Esophagus muscularis mucosa (tissue), 4 donors: Measurements from ENCODE around the gene MTFMT. TPM values are rescaled to one million over a fixed set of nuclear protein-coding genes. Genes with fewer than 3 reads are reported as not detected.

Experiments
- DNase-seq: peaks from one replicate; pipeline ENCODE4 v3.0.0-alpha.2; 2017; ENCODE audit errors: extremely low spot score
- H3K27ac ChIP-seq, 4 donors: fragments of 200-600 bp; sonication (generic); replicated peaks in 1 of 4; 1 replicate in 3 of 4; 2 replicates in 1 of 4; pipeline ENCODE4 v1.5.1; 2016 to 2019; ENCODE audit warnings: mild to moderate bottlenecking in 1 of 4
- H3K27me3 ChIP-seq, 4 donors: fragments of 200-600 bp; sonication (generic); one replicate each; pipeline versions ENCODE4 v1.5.1 to v1.6.0; 2016 to 2019
- H3K36me3 ChIP-seq, 4 donors: fragments of 200-600 bp; sonication (generic); one replicate each; pipeline ENCODE4 v1.5.1; 2016 to 2019
- H3K4me1 ChIP-seq, 4 donors: fragments of 200-600 bp; sonication (generic); one replicate each; pipeline ENCODE4 v1.5.1; 2016 to 2019
- H3K4me3 ChIP-seq, 4 donors: fragments of 200-600 bp; sonication (generic); 1 replicate in 2 of 4; 2 replicates in 2 of 4; pipeline ENCODE4 v1.5.1; 2016 to 2019; ENCODE audit warnings: mild to moderate bottlenecking in 4 of 4, moderate library complexity in 1 of 4
- H3K9me3 ChIP-seq, 4 donors: fragments of 200-600 bp; sonication (generic); 1 replicate in 3 of 4; 2 replicates in 1 of 4; pipeline ENCODE4 v1.5.1; 2016 to 2019
- EP300 ChIP-seq: sonication (generic); formaldehyde crosslinking; IDR thresholded peaks from one replicate; pipeline ENCODE4 v1.6.1; 2017; ENCODE audit warnings: antibody characterized with exemption
- POLR2A ChIP-seq: fragments of 450-650 bp; IDR thresholded peaks from one replicate; pipeline ENCODE4 v1.6.1; 2017; ENCODE audit warnings: antibody characterized with exemption, moderate library complexity, mild to moderate bottlenecking, low read depth
- POLR2AphosphoS5 ChIP-seq, 2 donors: sonication (generic); formaldehyde crosslinking; IDR thresholded peaks; one replicate each; pipeline ENCODE4 v1.6.1; 2017; ENCODE audit warnings: antibody characterized with exemption in 2 of 2
- WGBS: methylation state at CpG from one replicate; pipeline ENCODE4 v1.1.5; 2018; 5-methylcytosine and 5-hydroxymethylcytosine counted together
- intact Hi-C: fragments of 100-400 bp; cut with DNase I; formaldehyde crosslinking; loops from one replicate; pipeline ENCODE4 v1.15.1; 2023
- total RNA-seq, 4 donors: library from RNA; depleted of rRNA; stranded (reverse); fragments of >200 nt; gene quantifications; one replicate each; pipeline versions ENCODE4 v1.1.0 to v1.2.1, GENCODE V29; 2016
- TF ChIP-seq, protein P1 (sequence below), 3 experiments: fragments of 200-600 bp in 2 of 3; fragments of 450-650 bp in 1 of 3; sonication (generic) in 2 of 3; IDR thresholded peaks; one replicate each; pipeline ENCODE4 v1.5.1; 2017 to 2019; ENCODE audit warnings: antibody characterized with exemption in 3 of 3, mild to moderate bottlenecking in 2 of 3, moderate library complexity in 1 of 3

Gene MTFMT
- total RNA-seq, 4 donors from 2014 or later, result 26.3 to 29.9 (median 29.4) TPM

DNA sequence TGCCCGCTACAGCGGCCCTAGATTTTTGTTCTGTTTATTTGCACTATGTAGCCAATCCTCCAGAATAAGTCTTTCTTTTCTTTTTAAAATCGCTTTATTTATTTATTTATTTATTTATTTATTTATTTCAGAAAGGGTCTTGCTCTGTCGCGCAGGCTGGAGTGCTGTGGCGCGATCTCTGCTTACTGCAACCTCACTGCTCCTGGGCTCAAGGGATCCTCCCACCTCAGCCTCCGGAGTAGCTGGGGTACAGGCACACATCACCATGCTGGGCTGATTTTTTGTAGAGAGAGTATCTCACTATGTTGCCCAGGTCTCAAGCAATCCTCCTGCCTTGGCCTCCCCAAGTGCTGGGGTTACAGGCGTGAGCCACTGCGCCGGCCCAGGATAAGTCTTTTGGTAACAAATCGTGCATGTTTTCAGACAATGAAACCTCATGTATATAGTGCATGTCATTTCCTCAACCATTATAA, 333 bp upstream of the MTFMT start:
- intact Hi-C loops, result loop anchor here (5.0 kb wide), 1 partner anchor 42 kb away; the partner anchor contains the start of gene SPG21

DNA sequence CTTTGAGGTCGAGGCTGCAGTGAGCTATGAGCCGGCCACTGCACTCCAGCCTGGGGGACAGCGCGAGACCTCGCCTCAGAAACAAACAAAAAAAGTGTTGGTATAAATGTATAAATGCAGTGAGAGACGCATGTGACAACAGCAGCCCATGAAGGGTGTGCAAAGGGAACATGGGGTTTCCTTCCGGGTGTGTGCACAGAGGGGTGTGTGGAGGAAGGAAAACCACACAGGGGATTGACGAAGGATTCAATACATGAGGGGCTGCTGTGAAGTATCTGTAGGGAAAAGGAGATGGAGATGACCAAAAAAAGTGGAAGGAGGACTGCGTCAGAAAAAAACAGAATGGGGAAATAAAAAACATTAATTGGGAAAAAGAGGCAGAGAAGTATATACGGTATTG, 1.1 kb downstream of the MTFMT start:
- DNase-seq, result no peak
- H3K4me1 ChIP-seq, result peaks cover 11 to 32% (median 23%) of the 10 kb centered on the region in 4 donors
- peak overlapping the region in 3 of 4 donors; percentile 75 to 89 (median 79) for H3K27ac ChIP-seq
- TF ChIP-seq POLR2A (no peak), POLR2AphosphoS5 (IDR thresholded peaks at IDR 0.05) (no peak), EP300 (no peak)
- TF ChIP-seq, protein P1, sequence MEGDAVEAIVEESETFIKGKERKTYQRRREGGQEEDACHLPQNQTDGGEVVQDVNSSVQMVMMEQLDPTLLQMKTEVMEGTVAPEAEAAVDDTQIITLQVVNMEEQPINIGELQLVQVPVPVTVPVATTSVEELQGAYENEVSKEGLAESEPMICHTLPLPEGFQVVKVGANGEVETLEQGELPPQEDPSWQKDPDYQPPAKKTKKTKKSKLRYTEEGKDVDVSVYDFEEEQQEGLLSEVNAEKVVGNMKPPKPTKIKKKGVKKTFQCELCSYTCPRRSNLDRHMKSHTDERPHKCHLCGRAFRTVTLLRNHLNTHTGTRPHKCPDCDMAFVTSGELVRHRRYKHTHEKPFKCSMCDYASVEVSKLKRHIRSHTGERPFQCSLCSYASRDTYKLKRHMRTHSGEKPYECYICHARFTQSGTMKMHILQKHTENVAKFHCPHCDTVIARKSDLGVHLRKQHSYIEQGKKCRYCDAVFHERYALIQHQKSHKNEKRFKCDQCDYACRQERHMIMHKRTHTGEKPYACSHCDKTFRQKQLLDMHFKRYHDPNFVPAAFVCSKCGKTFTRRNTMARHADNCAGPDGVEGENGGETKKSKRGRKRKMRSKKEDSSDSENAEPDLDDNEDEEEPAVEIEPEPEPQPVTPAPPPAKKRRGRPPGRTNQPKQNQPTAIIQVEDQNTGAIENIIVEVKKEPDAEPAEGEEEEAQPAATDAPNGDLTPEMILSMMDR (IDR thresholded peaks at IDR 0.05), result no peak
- 43% methylated on average over 10 of the region's 10 CpGs for WGBS
- no peaks in the 10 kb centered on the region for H3K9me3 ChIP-seq
- intact Hi-C loops, result loop anchor here (5.0 kb wide), 1 partner anchor 41 kb away; the partner anchor contains the start of gene SPG21
- peak overlapping the region; percentile 77 to 98 (median 89) for H3K4me3 ChIP-seq
- H3K36me3 ChIP-seq, result peaks cover 0 to 35% (median 31%) of the 10 kb centered on the region in 4 donors
- H3K27me3 ChIP-seq, result no peaks in the 10 kb centered on the region

More for the DNA sequence above, 333 bp upstream of the MTFMT start:
- peaks cover 0 to 21% (median 17%) of the 10 kb centered on the region in 4 donors for H3K36me3 ChIP-seq
- 56% methylated on average over 12 of the region's 12 CpGs for WGBS
- H3K9me3 ChIP-seq, result no peaks in the 10 kb centered on the region
- peak overlapping the region; percentile 14 to 89 (median 77) for H3K27ac ChIP-seq
- H3K4me3 ChIP-seq, result peak overlapping the region; percentile 77 to 98 (median 89)
- H3K27me3 ChIP-seq, result no peaks in the 10 kb centered on the region
- TF ChIP-seq POLR2AphosphoS5 (IDR thresholded peaks at IDR 0.05), result no peak
- TF ChIP-seq EP300, result no peak
- no peak for TF ChIP-seq POLR2A
- TF ChIP-seq, protein P1 (IDR thresholded peaks at IDR 0.05), result no peak
- DNase-seq, result no peak
- H3K4me1 ChIP-seq, result peaks cover 18 to 40% (median 30%) of the 10 kb centered on the region in 4 donors

DNA sequence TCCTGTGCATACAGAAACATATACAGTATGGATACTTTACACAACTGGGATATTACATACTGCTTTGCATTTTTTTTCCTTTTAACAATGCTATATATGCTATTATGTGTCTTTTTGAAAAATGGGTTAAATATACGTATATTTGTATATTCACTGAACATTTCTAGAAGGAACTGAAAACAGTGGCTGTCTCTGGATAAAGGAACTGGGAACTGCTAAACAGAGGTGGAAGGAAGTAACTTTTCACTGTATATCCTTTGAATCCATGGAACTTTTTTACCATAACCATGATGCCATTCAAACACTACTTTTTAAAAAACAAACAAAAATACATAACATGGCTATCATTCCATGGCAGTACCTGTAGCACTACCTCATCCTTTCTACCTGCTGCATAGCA, 1.8 kb downstream of the MTFMT start:
- whole genome bisulfite sequencing, result 74% methylated on average over 1 of the region's 1 CpG
- no peak for DNase-seq
- H3K27me3 ChIP-seq, result no peaks in the 10 kb centered on the region
- no peak overlapping the region for H3K4me3 ChIP-seq
- peaks cover 3 to 41% (median 33%) of the 10 kb centered on the region in 4 donors for H3K36me3 ChIP-seq
- H3K4me1 ChIP-seq, result peaks cover 8 to 24% (median 20%) of the 10 kb centered on the region in 4 donors
- no peak overlapping the region for H3K27ac ChIP-seq
- intact Hi-C loops, result loop anchor here (5.0 kb wide), 1 partner anchor 40 kb away; the partner anchor contains the start of gene SPG21
- H3K9me3 ChIP-seq, result no peaks in the 10 kb centered on the region
- TF ChIP-seq POLR2AphosphoS5 (IDR thresholded peaks at IDR 0.05) (no peak), POLR2A (no peak), EP300 (no peak)
- TF ChIP-seq, protein P1 (IDR thresholded peaks at IDR 0.05), result no peak

DNA sequence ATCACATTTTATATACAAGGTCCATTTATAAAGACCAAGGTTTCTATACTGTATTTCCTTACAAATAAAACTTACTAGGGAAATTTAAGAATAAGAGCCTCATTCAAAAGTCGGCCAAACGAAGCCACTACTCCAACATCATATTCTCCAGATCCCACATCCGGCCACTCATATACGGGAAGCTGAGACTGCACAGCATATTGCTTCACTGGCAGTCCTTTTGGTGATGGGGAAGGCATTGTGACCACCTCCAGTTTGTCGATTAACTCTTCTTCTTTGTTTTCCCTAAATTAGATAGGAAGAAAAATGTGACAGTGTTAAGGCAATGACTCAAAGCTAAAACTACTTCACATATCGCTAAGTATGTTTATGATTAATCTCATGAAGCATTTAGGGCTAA, 2.7 kb downstream of the MTFMT start:
- DNase-seq, result no peak
- Histone ChIP-seq H3K9me3 (no peaks in the 10 kb centered on the region), H3K27ac (no peak overlapping the region), H3K27me3 (no peaks in the 10 kb centered on the region), H3K4me3 (no peak overlapping the region), H3K36me3 (peaks cover 4 to 49% (median 37%) of the 10 kb centered on the region in 4 donors), H3K4me1 (peaks cover 8 to 24% (median 20%) of the 10 kb centered on the region in 4 donors)
- intact Hi-C loops, result loop anchor here (5.0 kb wide), 1 partner anchor 39 kb away; the partner anchor contains the start of gene SPG21
- WGBS, result 90% methylated on average over 6 of the region's 6 CpGs
- TF ChIP-seq, protein P1 (IDR thresholded peaks at IDR 0.05), result no peak
- TF ChIP-seq EP300, result no peak
- no peak for TF ChIP-seq POLR2AphosphoS5 (IDR thresholded peaks at IDR 0.05)
- no peak for TF ChIP-seq POLR2A
